BLaER1 (cell line): ENCODE data around the gene FOXM1.
"Not testable (repeated sequence)": the region's sequence is repeated elsewhere in the genome, so short reads cannot be mapped to it uniquely, and the experiment has no call there.

Experiments
- H3K27ac ChIP-seq: shearing (Covaris generic); formaldehyde crosslinking; 2 replicates; pipeline ENCODE4 v1.8.1; 2022
- H3K27me3 ChIP-seq: shearing (Covaris generic); formaldehyde crosslinking; 2 replicates; pipeline ENCODE4 v1.8.1; 2022
- H3K36me3 ChIP-seq: shearing (Covaris generic); formaldehyde crosslinking; 2 replicates; pipeline ENCODE4 v1.8.1; 2022
- H3K4me1 ChIP-seq: shearing (Covaris generic); formaldehyde crosslinking; 2 replicates; pipeline ENCODE4 v1.8.1; 2022
- H3K4me2 ChIP-seq: shearing (Covaris generic); formaldehyde crosslinking; 2 replicates; pipeline ENCODE4 v1.8.1; 2022
- H3K4me3 ChIP-seq: shearing (Covaris generic); formaldehyde crosslinking; 2 replicates; pipeline ENCODE4 v1.8.1; 2022
- H3K9ac ChIP-seq: shearing (Covaris generic); formaldehyde crosslinking; 2 replicates; pipeline ENCODE4 v1.8.1; 2022
- H3K9me3 ChIP-seq: shearing (Covaris generic); formaldehyde crosslinking; 2 replicates; pipeline ENCODE4 v1.8.1; 2022
- H4K20me1 ChIP-seq: shearing (Covaris generic); formaldehyde crosslinking; 2 replicates; pipeline ENCODE4 v1.8.1; 2022
- Cebpa-rat ChIP-seq: shearing (Covaris generic); IDR thresholded peaks from 2 replicates; pipeline ENCODE4 v1.8.1; 2022

The FOXM1 gene

DNA sequence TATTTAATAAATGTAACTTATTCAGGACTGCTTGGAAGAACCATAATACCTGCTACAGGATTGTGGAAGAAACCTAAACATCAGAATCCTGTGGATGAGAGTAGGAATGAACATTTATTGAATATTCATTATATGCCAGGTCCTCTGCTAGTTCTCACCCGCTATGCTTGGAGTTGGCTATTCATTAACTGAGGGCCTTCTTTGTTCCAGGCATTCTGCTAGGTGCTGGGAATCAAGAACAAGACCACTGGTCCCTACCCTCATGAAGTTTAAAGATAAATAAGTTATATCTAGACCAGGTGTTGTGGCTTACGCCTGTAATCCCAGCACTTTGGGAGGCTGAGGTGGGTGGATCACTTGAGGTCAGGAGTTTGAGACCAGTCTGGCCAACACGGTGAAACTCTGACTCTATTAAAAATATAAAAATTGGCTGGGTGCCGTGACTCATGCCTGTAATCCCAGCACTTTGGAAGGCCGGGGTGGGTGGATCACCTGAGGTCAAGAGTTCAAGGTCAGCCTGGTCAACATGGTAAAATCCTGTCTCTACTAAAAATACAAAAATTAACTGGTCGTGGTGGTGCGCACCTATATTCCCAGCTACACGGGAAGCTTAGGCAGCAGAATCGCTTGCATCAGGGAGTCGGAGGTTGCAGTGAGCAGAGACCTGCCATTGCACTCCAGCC, 9.9 kb upstream of the FOXM1 start:
- Histone ChIP-seq H3K4me2 (no peak overlapping the region), H3K4me3 (no peak overlapping the region), H3K9ac (no peak overlapping the region), H3K27me3 (no peaks in the 10 kb centered on the region), H3K4me1 (peaks cover 39% of the 10 kb centered on the region), H3K36me3 (peaks cover 49% of the 10 kb centered on the region), H4K20me1 (peaks cover 7% of the 10 kb centered on the region; the same call in 1 of the 2 replicates), H3K27ac (no peak overlapping the region), H3K9me3 (no peaks in the 10 kb centered on the region)
- no peak for TF ChIP-seq Cebpa-rat

GRCh38 chr12:2884810-2885209, 7.8 kb upstream of the FOXM1 start:
- Histone ChIP-seq H3K4me1 (peaks cover 26% of the 10 kb centered on the region), H3K9ac (no peak overlapping the region), H3K4me2 (peak overlapping the region; percentile 51), H3K36me3 (peaks cover 67% of the 10 kb centered on the region), H3K27me3 (no peaks in the 10 kb centered on the region), H3K9me3 (no peaks in the 10 kb centered on the region), H3K4me3 (no peak overlapping the region), H4K20me1 (peaks cover 8% of the 10 kb centered on the region; the same call in 1 of the 2 replicates), H3K27ac (no peak overlapping the region)
- TF ChIP-seq Cebpa-rat = no peak

GRCh38 chr12:2879853-2880252, 2.9 kb upstream of the FOXM1 start:
- Histone ChIP-seq H3K4me2 (no peak overlapping the region), H3K27me3 (no peaks in the 10 kb centered on the region), H3K9ac (no peak overlapping the region), H3K9me3 (no peaks in the 10 kb centered on the region), H3K27ac (no peak overlapping the region), H3K36me3 (peaks cover 37% of the 10 kb centered on the region), H4K20me1 (peaks cover 8% of the 10 kb centered on the region; the same call in 1 of the 2 replicates), H3K4me1 (peaks cover 53% of the 10 kb centered on the region), H3K4me3 (no peak overlapping the region)
- TF ChIP-seq Cebpa-rat = no peak

GRCh38 chr12:2877953-2878732, 1.2 kb upstream of the FOXM1 start:
- Histone ChIP-seq H3K27me3 (no peaks in the 10 kb centered on the region), H3K27ac (peak overlapping the region; percentile 94), H3K4me3 (peak overlapping the region; percentile 95), H3K36me3 (peaks cover 44% of the 10 kb centered on the region), H3K9me3 (no peaks in the 10 kb centered on the region), H4K20me1 (peaks cover 8% of the 10 kb centered on the region; the same call in 1 of the 2 replicates), H3K4me1 (peaks cover 40% of the 10 kb centered on the region), H3K9ac (peak overlapping the region; percentile 93), H3K4me2 (peak overlapping the region; percentile 90)
- TF ChIP-seq Cebpa-rat = peak; percentile 88

GRCh38 chr12:2876431-2877046, 435 bp downstream of the FOXM1 start:
- Histone ChIP-seq H3K4me1 (peaks cover 40% of the 10 kb centered on the region), H4K20me1 (0 out of 2 replicates have a peak, but pooled peaks cover 13% of the 10 kb centered on the region), H3K4me3 (peak overlapping the region; percentile 95), H3K36me3 (peaks cover 59% of the 10 kb centered on the region), H3K9me3 (no peaks in the 10 kb centered on the region), H3K27ac (peak overlapping the region; percentile 94), H3K9ac (peak overlapping the region; percentile 93), H3K27me3 (no peaks in the 10 kb centered on the region), H3K4me2 (peak overlapping the region; percentile 90)
- TF ChIP-seq Cebpa-rat = no peak

DNA sequence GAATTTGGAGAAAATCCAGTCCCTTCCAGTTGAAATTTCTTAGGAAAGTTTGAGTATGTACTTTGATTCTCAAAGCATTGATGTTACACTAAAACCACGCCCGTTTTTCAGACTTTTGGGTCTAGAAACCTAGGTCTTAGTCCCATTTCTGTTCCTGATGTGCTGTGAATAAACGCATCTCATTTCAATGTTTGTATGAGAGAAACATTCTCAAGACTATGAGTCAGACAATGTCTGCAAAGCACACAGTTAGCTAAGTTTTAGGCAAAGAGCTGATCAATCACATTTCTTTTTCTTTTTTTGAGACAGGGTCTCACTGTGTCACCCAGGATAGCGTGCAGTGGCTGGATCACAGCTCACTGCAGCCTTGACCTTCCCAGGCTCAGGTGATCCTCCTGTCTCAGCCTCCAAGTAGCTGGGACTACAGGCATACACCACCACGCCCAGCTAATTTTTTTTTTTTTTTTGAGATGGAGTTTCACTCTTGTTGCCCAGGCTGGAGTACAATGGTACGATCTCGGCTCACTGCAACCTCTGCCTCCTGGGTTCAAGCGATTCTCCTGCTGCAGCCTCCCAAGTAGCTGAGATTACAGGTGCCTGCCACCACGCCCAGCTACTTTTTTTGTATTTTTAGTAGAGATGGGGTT, 7.9 kb downstream of the FOXM1 start:
- Histone ChIP-seq H3K36me3 (peaks cover 100% of the 10 kb centered on the region), H4K20me1 (0 out of 2 replicates have a peak, but pooled peaks cover 13% of the 10 kb centered on the region)
- not testable (repeated sequence) for H3K27ac ChIP-seq, H3K4me1 ChIP-seq, H3K9ac ChIP-seq, H3K27me3 ChIP-seq, H3K4me3 ChIP-seq, H3K4me2 ChIP-seq, H3K9me3 ChIP-seq

GRCh38 chr12:2864198-2864597, 12.8 kb downstream of the FOXM1 start:
- Histone ChIP-seq H4K20me1 (no peaks in the 10 kb centered on the region; the same call in 1 of the 2 replicates), H3K4me2 (no peak overlapping the region), H3K9me3 (no peaks in the 10 kb centered on the region), H3K4me3 (no peak overlapping the region), H3K27me3 (no peaks in the 10 kb centered on the region), H3K27ac (no peak overlapping the region), H3K4me1 (no peaks in the 10 kb centered on the region), H3K9ac (no peak overlapping the region), H3K36me3 (peaks cover 99% of the 10 kb centered on the region)
- TF ChIP-seq Cebpa-rat = no peak

DNA sequence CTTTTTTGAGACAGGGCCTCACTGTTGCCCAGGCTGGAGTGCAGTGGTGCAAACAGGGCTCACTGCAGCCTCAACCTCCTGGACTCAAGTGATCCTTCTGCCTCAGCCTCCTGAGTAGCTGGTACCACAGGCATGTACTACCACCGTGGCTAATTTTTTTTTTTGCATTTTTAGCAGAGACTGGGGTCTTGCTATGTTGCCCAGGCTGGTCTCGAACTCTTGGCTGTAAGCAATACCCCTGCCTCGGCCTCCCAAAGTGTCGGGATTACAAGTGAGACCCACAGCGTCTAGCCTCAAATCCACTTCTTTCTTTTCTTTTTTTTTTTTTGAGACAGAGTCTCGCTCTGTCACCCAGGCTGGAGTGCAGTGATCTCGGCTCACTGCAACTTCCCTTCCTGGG, 13.6 kb downstream of the FOXM1 start:
- not testable (repeated sequence) for H3K27ac ChIP-seq, H3K4me3 ChIP-seq, H3K9ac ChIP-seq, H3K27me3 ChIP-seq, H4K20me1 ChIP-seq, H3K4me2 ChIP-seq, H3K4me1 ChIP-seq, H3K9me3 ChIP-seq
- H3K36me3 ChIP-seq = peaks cover 99% of the 10 kb centered on the region

GRCh38 chr12:2862876-2863275, 14.1 kb downstream of the FOXM1 start:
- TF ChIP-seq Cebpa-rat = no peak
- no peaks in the 10 kb centered on the region for H3K4me1 ChIP-seq
- H3K9ac ChIP-seq = no peak overlapping the region
- no peaks in the 10 kb centered on the region; the same call in 1 of the 2 replicates for H4K20me1 ChIP-seq
- H3K4me3 ChIP-seq = no peak overlapping the region
- H3K36me3 ChIP-seq = peaks cover 99% of the 10 kb centered on the region
- no peak overlapping the region for H3K4me2 ChIP-seq
- no peaks in the 10 kb centered on the region for H3K9me3 ChIP-seq
- H3K27ac ChIP-seq = no peak overlapping the region
- H3K27me3 ChIP-seq = no peaks in the 10 kb centered on the region
